SH-SY5Y (cell line): ENCODE results near the gene AGTPBP1.

Experiments
- GATA2 ChIP-seq: IDR thresholded peaks from 2 replicates; pipeline ENCODE4 v1.6.1; 2011; ENCODE audit warnings: mild to moderate bottlenecking, low read depth, low read length
- GATA3 ChIP-seq: IDR thresholded peaks from 2 replicates; pipeline ENCODE4 v1.6.1; 2011; ENCODE audit warnings: low read depth, mild to moderate bottlenecking, low read length, moderate library complexity

The AGTPBP1 gene

GRCh38 chr9:85530721-85531120 is 211.0 kb downstream of the AGTPBP1 start:
- TF ChIP-seq GATA2 (no peak), GATA3 (no peak)

- TF ChIP-seq GATA3 (no peak), GATA2 (no peak)
These were observed 213.1 kb downstream of the AGTPBP1 start for GRCh38 chr9:85528607-85529006.

- TF ChIP-seq GATA3 (no peak), GATA2 (no peak)
These were observed 213.6 kb downstream of the AGTPBP1 start for GRCh38 chr9:85528142-85528541.

GRCh38 chr9:85527331-85528020 is 214.3 kb downstream of the AGTPBP1 start:
- no peak for TF ChIP-seq GATA2
- TF ChIP-seq GATA3 = no peak

- TF ChIP-seq GATA3 (no peak), GATA2 (no peak)
These were observed 217.2 kb downstream of the AGTPBP1 start for GRCh38 chr9:85524531-85524930.

GRCh38 chr9:85523202-85523601 is 218.6 kb downstream of the AGTPBP1 start:
- no peak for TF ChIP-seq GATA3
- no peak for TF ChIP-seq GATA2

- TF ChIP-seq GATA2 (no peak), GATA3 (no peak)
These were observed 219.2 kb downstream of the AGTPBP1 start for GRCh38 chr9:85522459-85523092.

- TF ChIP-seq GATA3 = no peak
- no peak for TF ChIP-seq GATA2
These were observed 220.2 kb downstream of the AGTPBP1 start for GRCh38 chr9:85521371-85522197.

- TF ChIP-seq GATA2 (no peak), GATA3 (no peak)
These were observed 224.6 kb downstream of the AGTPBP1 start for GRCh38 chr9:85516976-85517637.

GRCh38 chr9:85516455-85516854 is 225.3 kb downstream of the AGTPBP1 start:
- TF ChIP-seq GATA2 = no peak
- TF ChIP-seq GATA3 = no peak

- TF ChIP-seq GATA2 (no peak), GATA3 (no peak)
These were observed 226.7 kb downstream of the AGTPBP1 start for GRCh38 chr9:85515021-85515420.

- TF ChIP-seq GATA2 = no peak
- no peak for TF ChIP-seq GATA3
These were observed 227.5 kb downstream of the AGTPBP1 start for GRCh38 chr9:85514256-85514655.

- TF ChIP-seq GATA2 = no peak
- no peak for TF ChIP-seq GATA3
These were observed 230.0 kb downstream of the AGTPBP1 start for GRCh38 chr9:85511746-85512145.
